DOHH2 (cell line): Measurements from ENCODE around the gene PTGDS.

Source experiments
- H3F3A ChIP-seq: fragments of 200-600 bp; sonication (generic), shearing (Covaris generic); 2 replicates; pipeline ENCODE4 v1.6.0; 2016; ENCODE audit warnings: antibody characterized with exemption, mild to moderate bottlenecking; ENCODE audit not compliant: control insufficient read depth, insufficient read depth
- H3K27ac ChIP-seq: fragments of 200-600 bp; sonication (generic); 2 replicates; pipeline ENCODE4 v1.5.1; 2014; ENCODE audit warnings: low read depth, mild to moderate bottlenecking, low read length, moderate library complexity
- H3K27me3 ChIP-seq: fragments of 200-600 bp; sonication (generic); 2 replicates; pipeline ENCODE4 v1.6.1; 2014; ENCODE audit warnings: mild to moderate bottlenecking, low read length, mixed read lengths; ENCODE audit not compliant: control insufficient read depth
- H3K36me3 ChIP-seq: fragments of 200-600 bp; sonication (generic); 2 replicates; pipeline ENCODE4 v1.6.1; 2014; ENCODE audit warnings: mild to moderate bottlenecking, low read length, moderate library complexity, mixed read lengths; ENCODE audit not compliant: control insufficient read depth
- H3K4me1 ChIP-seq: fragments of 200-600 bp; sonication (generic); 2 replicates; pipeline ENCODE4 v1.6.1; 2014; ENCODE audit warnings: mild to moderate bottlenecking, low read length, mixed read lengths; ENCODE audit not compliant: control insufficient read depth
- H3K4me2 ChIP-seq: fragments of 200-600 bp; sonication (generic); 2 replicates; pipeline ENCODE4 v1.6.0; 2014; ENCODE audit warnings: mild to moderate bottlenecking, low read length, moderate library complexity
- H3K4me3 ChIP-seq: fragments of 200-600 bp; sonication (generic); 2 replicates; pipeline ENCODE4 v1.5.1; 2014; ENCODE audit warnings: mild to moderate bottlenecking, low read length, mixed read lengths
- H3K79me2 ChIP-seq: fragments of 200-600 bp; sonication (generic); 2 replicates; pipeline ENCODE4 v1.6.1; 2014; ENCODE audit warnings: mild to moderate bottlenecking, low read length, mixed read lengths; ENCODE audit not compliant: control insufficient read depth
- H3K9me2 ChIP-seq: fragments of 200-600 bp; sonication (generic); replicated peaks from 2 replicates; pipeline ENCODE4 v1.6.1; 2014; ENCODE audit warnings: mild to moderate bottlenecking, low read length, mixed read lengths; ENCODE audit not compliant: control insufficient read depth
- H3K9me3 ChIP-seq: fragments of 200-600 bp; sonication (generic); 2 replicates; pipeline ENCODE4 v1.6.1; 2014; ENCODE audit warnings: antibody characterized with exemption, low read length, mixed read lengths; ENCODE audit not compliant: control insufficient read depth, insufficient read depth
- H4K20me1 ChIP-seq: fragments of 200-600 bp; sonication (generic); 2 replicates; pipeline ENCODE4 v1.6.0; 2014; ENCODE audit warnings: low read depth, mild to moderate bottlenecking, antibody characterized with exemption, low read length, moderate library complexity; ENCODE audit not compliant: control insufficient read depth, insufficient read depth
- CTCF ChIP-seq: fragments of 200-600 bp; sonication (generic); IDR thresholded peaks from one replicate; pipeline ENCODE4 v1.5.1; 2014; ENCODE audit warnings: antibody characterized with exemption, mild to moderate bottlenecking, low read depth, low read length; ENCODE audit not compliant: poor library complexity, severe bottlenecking
- EZH2phosphoT487 ChIP-seq: fragments of 200-600 bp; sonication (generic); IDR thresholded peaks from 2 replicates; pipeline ENCODE4 v1.6.1; 2017; ENCODE audit warnings: borderline replicate concordance, mild to moderate bottlenecking, antibody characterized with exemption, low read length, moderate library complexity, mixed read lengths

The PTGDS gene

GRCh38 chr9:136978073-136978864, 965 bp downstream of the PTGDS start:
- Histone ChIP-seq H3K36me3 (no peaks in the 10 kb centered on the region), H3K4me3 (no peak overlapping the region), H3K4me2 (no peak overlapping the region), H3F3A (no peaks in the 10 kb centered on the region), H3K27ac (no peak overlapping the region), H3K4me1 (no peaks in the 10 kb centered on the region), H4K20me1 (no peaks in the 10 kb centered on the region), H3K9me3 (no peaks in the 10 kb centered on the region), H3K79me2 (no peaks in the 10 kb centered on the region), H3K27me3 (no peaks in the 10 kb centered on the region), H3K9me2 (no peaks in the 10 kb centered on the region)
- no peak for TF ChIP-seq EZH2phosphoT487
- TF ChIP-seq CTCF: no peak

GRCh38 chr9:136978865-136979544, 1.7 kb downstream of the PTGDS start:
- no peak overlapping the region for H3K4me2 ChIP-seq
- no peaks in the 10 kb centered on the region for H4K20me1 ChIP-seq
- H3F3A ChIP-seq: no peaks in the 10 kb centered on the region
- no peaks in the 10 kb centered on the region for H3K4me1 ChIP-seq
- H3K36me3 ChIP-seq: no peaks in the 10 kb centered on the region
- H3K9me2 ChIP-seq: no peaks in the 10 kb centered on the region
- no peak overlapping the region for H3K4me3 ChIP-seq
- peaks cover 7% of the 10 kb centered on the region; the same call in 1 of the 2 replicates for H3K27me3 ChIP-seq
- no peak overlapping the region for H3K27ac ChIP-seq
- TF ChIP-seq CTCF (no peak), EZH2phosphoT487 (no peak)
- H3K9me3 ChIP-seq: no peaks in the 10 kb centered on the region
- H3K79me2 ChIP-seq: no peaks in the 10 kb centered on the region

- Histone ChIP-seq H3K9me3 (no peaks in the 10 kb centered on the region), H3K27ac (no peak overlapping the region), H3K4me2 (no peak overlapping the region), H3K4me1 (no peaks in the 10 kb centered on the region), H3K27me3 (peaks cover 11% of the 10 kb centered on the region), H3K36me3 (no peaks in the 10 kb centered on the region), H3K79me2 (no peaks in the 10 kb centered on the region), H4K20me1 (no peaks in the 10 kb centered on the region), H3K4me3 (no peak overlapping the region), H3F3A (no peaks in the 10 kb centered on the region), H3K9me2 (no peaks in the 10 kb centered on the region)
- TF ChIP-seq CTCF (no peak), EZH2phosphoT487 (no peak)
These were observed 2.7 kb downstream of the PTGDS start for GRCh38 chr9:136979769-136980587.
